Body of pancreas (tissue), 4 donors: Measurements from ENCODE around the gene AJAP1.

Experiments used
- POLR2A ChIP-seq, 3 donors: fragments of 450-650 bp; IDR thresholded peaks; one replicate each; pipeline ENCODE4 v1.6.1; 2016; ENCODE audit warnings: antibody characterized with exemption in 3 of 3, mild to moderate bottlenecking in 2 of 3
- TF ChIP-seq, protein P1 (sequence below), 7 experiments: fragments of 450-650 bp in 4 of 7; fragments of 200-600 bp in 3 of 7; sonication (generic) in 3 of 7; IDR thresholded peaks; one replicate each; pipeline ENCODE4 v1.5.1; 2016 to 2019; ENCODE audit warnings: antibody characterized with exemption in 7 of 7

DNA sequence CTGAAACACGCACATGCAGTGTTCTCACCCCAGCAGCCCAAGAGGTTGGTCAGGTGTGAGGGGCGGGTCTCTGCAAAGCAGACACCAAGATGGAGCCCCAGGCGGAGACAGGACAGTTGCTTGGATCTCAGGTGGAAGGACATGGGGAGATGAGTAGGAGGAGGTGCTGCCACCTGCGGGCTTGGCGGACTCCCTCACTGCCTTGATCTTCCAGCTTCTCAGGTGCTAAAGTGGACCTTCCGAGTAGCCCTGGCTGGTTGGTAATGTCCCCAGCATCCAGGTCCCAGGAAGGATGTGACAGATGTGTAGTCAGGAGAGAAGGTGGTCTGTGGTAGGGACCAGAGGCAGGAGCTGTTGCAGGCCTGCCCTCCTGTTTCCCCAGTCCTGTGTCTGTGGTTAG lies 114.1 kb downstream of the AJAP1 start:
- TF ChIP-seq, protein P1, sequence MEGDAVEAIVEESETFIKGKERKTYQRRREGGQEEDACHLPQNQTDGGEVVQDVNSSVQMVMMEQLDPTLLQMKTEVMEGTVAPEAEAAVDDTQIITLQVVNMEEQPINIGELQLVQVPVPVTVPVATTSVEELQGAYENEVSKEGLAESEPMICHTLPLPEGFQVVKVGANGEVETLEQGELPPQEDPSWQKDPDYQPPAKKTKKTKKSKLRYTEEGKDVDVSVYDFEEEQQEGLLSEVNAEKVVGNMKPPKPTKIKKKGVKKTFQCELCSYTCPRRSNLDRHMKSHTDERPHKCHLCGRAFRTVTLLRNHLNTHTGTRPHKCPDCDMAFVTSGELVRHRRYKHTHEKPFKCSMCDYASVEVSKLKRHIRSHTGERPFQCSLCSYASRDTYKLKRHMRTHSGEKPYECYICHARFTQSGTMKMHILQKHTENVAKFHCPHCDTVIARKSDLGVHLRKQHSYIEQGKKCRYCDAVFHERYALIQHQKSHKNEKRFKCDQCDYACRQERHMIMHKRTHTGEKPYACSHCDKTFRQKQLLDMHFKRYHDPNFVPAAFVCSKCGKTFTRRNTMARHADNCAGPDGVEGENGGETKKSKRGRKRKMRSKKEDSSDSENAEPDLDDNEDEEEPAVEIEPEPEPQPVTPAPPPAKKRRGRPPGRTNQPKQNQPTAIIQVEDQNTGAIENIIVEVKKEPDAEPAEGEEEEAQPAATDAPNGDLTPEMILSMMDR (IDR thresholded peaks at IDR 0.05) = no peak
- TF ChIP-seq POLR2A (IDR thresholded peaks at IDR 0.05) = no peak
